NOMO-1 (cell line): ENCODE data around the gene MAPK6.

ENCODE experiments used
- DNase-seq, 2 experiments: peaks; one replicate each; lab custom pipeline; 2025; ENCODE audit not compliant: unreplicated experiment in 2 of 2; lab: John Stamatoyannopoulos, UW

The MAPK6 gene

DNA sequence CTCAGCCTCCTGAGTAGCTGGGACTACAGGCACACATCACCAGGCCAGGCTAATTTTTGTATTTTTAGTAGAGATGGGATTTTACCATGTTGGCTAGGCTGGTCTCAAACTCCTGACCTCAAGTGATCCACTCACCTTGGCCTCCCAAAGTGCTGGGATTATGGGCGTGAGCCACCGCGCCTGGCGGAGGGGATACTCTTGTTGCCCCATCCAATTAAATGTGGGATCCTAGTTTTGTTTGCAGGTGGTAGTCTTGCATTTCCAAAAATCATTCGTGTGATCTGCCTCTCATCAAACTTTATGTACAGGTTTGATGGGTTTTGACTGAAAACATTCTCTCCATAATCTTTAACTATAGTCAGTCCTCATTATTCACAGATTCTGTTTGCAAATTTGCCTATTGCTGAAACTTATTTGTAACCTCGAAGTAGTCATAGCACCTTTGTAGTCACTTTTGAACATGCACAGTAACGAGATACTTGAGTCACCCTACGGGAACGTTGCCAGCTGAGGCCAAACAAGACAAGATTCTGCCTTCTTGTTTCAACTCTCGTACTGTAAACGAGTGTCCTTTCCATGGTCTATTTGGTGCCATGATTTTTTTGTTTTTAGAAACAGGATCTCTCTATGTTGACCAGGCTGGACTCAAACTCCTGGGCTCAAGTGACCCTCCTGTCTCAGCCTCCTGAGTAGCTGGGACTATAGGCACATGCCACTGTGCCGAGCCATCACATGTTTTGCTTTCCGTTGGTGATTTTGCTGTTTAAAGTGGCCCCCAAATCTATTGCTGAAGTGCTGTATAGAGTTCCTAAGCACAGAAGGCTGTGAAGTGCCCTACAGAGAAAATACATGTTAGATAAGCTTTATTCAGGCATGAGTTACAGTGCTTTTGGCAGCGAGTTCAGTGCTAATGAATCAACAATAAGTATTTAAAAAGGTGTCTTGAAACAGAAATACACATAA lies 8.1 kb upstream of the MAPK6 start:
- no peak for DNase-seq

DNA sequence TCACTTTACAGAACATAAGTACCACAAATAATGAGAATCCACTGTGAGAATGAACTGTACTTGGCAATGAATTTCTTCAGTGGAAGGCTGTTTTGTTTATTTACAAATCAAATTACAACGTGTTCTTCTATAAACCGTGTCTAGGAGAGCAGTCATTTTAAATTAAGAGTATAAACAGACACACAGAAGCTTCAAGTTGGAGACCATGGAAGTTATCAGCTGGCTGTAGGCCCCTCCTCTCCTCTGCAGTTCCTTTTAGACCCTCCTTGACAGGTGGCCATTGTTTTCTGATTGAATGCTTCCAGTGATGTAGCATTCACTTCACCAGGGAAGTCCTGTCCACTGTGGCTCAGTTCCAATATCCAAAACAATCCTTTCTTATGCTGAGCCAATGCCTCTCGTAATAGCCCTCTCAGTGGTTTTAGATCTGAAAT lies 7.3 kb upstream of the MAPK6 start:
- DNase-seq: no peak

DNA sequence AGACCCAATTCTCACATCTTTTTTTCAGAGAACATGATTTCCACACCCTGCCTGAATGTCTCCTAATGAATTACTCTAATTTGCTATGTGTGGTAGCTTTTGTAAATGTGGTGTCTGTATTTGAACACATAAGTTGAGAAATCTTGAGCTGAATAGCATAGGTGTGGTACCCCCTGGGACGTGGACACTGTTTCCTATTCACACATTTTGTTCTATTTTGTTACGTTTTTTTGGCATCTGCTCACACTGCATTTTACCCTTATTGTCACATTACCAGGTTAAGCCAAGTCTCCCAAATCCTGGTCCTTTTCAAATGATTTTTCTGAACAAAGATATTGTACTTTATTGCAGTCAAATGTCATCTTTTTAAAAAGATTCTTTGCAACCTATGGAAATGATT lies 6.8 kb upstream of the MAPK6 start:
- no peak for DNase-seq

DNA sequence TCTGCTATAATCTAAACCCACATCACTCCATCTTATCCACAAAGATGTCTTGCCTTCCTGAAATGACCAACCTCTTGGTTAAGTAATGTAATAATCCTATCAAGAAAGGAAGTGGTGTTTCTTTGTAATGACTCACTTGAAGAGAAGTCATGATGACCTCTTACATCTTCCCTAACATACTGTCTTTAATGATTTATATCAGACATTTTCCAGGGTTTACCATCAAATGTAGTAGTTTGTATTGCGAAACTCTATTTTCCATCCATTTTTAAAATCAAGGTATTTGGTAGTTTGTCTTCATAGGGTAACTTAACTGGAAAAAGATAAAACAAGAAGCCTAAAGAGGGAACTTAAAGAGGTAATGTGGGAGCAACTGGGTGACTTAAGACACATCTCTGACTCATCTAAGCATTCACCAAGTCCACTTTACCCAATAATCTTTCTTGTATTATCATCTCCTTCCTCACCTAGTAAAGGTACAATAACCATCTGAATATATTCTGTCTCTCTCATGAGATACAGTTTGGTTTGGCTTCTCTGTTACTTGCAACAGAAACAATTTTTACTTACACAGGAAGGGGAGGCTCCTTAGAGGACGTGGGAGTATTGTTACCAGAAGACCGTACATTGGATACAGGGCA lies 5.7 kb upstream of the MAPK6 start:
- peak; percentile 18 to 95 for DNase-seq

DNA sequence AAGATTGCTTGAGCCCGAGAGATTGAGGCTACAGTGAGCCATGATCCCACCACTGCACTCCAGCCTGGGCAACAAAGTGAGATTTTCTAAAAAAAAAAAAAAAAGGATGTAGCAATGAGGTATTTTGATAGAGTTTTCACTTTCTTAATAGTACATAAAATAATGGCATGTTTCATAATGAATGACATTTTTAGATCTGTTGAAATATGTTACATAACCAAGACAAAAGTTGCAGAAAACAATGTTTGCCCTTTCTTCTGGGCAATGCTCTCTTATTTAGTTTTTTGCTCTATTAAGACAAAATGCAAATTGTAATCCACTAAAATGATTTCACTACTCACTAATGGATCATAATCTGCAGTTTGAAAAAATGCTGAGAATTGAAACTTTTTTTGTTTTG lies 4.4 kb upstream of the MAPK6 start:
- DNase-seq: peak; percentile 28 to 31

DNA sequence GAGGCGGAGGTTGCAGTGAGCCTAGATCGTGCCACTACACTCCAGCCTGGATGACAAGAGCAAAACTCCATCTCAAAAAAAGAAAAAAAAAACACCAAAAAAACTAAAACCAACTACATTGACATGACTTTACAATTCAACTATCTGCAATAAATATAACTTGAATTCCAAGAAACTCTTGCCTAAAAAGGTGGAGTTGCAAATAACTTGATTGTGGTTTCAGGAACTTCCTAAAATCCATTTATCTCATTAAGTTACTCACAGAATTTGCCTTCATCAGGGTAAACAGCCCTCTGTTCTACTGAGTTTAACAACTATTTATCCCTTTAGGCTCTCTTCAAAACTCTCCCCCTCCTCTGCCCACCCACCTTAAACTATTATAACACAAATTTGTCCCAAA lies 2.7 kb upstream of the MAPK6 start:
- no peak for DNase-seq

DNA sequence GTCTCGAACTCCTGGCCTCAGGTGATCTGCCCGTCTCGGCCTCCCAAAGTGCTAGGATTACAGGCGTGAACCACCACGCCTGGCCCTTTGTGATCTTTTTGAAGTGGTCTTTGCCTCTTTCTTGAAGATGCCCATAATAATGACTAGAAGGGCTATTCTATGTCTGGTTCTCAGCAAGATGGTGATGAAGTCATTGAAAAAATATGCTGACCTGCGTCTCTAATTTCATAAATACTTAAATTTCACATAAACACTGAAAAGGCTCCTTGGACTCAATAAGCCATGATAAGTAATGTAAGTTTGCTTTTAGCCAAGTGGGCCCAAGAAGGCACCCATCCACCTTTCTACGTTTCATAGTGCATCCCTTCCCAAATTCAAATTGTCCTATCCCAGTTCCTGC lies 775 bp upstream of the MAPK6 start:
- no peak for DNase-seq

DNA sequence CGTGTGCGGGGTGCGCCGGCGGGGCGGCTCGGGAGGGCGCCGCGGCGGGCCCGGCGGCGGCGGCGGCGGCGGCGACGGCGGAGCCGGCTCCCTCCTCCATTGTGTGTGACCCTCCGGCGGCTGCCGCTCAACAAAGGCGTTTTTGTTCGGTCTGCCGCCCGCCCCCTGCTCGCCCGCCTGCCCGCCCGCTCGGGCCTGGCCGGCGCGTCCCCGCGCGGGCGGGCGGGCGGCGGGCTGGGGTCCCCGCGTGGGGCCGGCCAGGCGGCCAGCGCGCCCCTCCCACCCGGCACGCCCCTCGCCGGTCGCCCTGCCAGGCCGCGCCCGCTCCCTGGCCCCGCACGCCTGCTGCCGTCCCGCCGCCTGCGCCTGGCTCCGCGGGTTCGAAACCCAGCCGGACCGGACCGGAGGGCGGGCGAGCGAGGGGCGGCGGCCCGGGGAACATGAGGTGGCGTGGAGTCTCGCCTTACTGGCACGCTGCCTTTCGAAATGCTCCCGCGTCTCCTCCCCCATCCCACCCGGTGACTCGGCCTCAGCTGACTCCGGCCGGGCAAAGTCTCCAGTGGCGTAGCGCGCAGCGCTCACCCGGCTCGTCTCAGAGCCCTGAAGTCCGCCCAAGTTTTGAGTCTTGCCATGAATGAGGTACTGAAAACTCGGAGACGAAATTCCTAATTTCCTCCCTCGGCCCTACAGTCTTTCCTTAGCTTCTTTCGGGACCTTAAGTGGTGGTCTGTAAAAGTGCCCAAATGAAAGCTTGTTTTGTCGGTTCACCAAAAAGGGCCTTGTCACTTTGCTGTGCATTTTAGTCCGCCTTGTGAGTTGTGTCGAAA lies 588 bp downstream of the MAPK6 start:
- peak; percentile 57 to 77 for DNase-seq

DNA sequence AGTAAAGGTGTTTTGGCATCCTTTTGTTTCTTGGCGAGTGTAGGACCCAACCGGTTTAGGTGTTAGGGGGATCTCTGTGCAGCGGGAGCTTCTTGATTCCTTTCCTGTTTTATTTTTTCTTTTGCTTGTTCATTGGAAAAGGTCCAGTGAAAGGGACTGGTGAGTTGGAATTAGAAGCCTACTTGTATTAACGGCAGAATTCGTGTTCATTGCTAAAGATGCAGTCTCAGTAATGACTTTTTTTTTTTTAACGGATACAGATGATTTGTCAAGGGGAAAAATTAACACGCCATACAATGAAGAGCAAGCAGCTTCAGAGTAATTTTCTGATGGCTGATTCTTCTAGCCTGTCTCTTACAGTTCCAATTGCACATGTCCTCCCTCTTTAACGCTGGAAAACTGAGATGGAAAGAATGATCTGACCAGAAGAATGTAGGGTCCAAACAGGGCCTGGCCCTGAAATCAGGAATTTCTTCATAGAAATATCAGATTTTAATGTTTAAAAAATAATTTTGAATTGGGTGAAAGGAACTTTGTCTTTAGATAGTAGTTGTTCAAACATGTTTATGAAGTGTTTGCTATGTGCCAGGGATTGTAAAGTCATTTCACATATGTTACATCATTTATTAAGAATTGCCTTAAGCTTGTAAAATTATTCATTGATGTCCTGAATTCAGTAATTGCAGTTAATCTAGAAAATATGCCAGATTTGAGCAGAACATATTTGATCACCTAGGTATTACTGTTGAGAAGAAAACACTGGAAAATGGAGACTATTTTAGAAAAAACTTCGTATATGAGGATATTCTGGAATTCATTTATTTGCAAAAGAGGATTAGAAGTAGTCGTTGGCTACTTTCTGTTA lies 1.4 kb downstream of the MAPK6 start:
- DNase-seq: peak in 1 of 2 experiments; percentile 40

DNA sequence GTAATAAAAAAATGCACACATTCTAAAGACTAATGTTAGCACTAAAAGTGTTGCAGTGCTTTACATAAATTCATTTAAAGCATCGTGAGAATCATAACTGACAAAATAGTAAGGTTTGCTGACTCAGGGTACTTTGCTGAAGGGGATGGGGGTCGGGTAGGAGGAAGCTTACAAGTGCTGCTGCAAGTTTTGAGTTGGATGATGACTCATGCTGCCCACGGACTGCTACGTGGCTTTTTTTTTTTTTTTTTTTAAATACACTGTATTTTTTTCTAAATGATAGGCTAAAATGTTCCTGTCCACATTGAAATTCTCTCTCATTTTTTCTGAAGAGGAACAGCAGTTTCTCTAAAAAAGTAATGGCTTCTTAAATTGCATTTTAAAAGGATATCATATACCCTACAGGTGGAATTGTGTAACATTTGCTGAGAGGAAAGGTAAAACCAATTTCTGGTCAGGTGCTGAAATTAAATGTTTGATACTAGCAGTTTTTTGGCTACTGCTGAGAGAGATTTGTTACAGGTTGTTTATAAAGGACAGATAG lies 2.2 kb downstream of the MAPK6 start:
- DNase-seq: peak; percentile 66 to 89

DNA sequence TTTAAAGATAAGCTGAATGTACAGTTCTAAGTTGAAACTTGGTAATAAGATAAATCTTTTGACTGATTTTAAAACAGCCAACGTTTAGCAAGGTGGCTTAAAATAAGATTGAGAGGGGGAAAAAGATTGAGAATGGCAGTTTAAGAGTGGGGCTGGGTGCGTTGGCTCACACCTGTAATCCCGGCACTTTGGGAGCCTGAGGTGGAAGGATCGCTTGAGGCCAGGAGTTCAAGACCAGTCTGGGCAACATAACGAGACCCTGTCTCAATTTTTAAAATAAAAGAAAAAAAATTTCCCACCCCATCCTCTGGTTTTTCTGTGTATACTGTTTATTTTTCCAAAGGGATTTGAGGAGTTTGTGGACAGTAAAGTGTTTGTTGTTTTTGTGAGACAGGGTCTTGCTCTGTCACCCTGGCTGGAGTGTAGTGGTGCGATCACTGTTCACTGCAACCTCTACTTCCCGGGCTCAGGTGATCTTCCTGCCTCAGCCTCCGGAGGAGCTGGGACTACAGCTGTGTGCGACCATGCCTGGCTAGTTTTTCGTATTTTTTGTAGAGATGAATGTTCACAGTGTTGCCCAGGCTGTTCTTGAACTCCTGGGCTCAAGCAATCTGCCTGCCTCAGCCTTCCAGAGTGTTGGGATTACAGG lies 3.0 kb downstream of the MAPK6 start:
- DNase-seq: no peak

DNA sequence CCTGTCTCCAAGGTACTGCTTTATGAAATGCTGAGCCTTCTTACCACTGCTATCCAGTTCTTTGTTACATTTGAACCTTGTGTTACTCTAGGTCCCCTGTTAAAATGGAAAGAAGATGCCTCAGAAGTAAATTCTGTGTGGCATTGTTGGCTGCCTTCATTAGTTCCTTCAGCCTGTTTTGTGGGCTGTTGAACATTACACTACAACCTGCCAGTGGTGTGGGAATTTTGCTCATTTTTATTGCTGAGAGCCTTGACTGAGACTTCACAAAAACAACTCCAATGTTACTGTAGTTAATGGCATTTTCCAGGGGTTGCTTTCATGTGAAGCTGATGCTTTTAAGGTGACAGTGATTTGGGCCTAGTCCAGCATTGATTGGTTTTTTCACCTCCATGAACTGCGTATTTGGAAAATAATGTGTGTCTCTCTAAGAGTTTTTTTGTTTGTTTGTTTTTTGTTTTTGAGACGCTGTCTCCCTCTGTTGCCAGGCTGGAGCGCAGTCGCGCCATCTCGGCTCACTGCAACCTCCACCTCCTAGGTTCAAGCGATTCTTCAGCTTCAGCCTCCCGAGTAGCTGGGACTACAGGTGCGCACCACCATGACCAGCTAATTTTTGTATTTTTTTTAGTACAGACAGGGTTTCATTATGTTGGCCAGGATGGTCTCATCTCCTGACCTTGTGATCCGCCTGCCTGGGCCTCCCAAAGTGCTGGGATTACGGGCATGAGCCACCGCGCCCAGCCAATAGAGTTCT lies 4.3 kb downstream of the MAPK6 start:
- no peak for DNase-seq

DNA sequence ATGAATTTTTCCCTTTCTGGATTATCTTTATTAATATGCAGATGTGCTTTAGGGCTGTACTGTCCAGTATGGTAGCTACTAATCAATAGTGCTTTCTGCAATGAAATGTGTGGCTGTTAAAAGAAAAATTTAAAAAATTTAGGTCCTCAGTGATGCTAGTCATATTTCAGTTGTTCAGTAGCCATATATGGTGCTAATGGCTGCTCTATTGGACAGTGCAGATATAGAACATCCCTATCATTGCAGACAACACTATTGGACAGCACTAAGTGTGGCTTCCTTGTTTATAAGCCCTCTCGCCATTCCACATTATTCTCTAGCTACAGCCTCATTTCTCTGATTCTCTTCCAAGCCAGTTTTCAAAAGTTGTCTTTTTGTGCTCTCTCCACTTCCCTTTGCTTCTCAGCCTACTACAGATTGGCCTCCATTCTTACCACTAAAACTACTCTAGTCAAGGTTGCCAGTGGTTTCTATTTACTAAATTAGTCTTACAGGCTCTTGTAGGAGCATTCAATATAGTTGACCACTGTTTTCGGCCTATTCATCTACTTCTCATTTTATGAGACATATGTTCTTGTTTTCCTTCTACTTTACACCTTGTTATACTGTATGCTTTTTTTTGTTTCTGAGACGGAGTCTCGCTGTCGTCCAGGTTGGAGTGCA lies 9.5 kb downstream of the MAPK6 start:
- DNase-seq: no peak

DNA sequence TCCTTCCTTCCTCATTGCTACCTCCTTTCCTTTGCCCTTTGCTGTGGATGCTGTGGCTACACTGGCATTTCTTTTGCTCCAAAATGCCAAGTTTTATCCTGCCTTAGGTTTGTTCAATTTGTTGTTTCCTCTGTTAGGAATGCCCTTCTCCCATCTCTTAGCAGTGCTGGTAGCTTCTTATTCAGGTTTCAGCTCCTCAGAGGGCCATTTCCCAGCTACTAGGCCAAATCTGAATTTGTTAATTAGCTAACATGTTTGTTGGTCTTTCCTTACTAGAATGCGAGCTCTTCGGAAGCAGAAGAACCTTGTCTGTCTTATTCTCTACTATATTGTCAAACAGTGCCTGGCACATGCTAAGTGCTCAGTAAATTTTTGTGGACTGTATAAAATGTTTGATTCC lies 11.0 kb downstream of the MAPK6 start:
- DNase-seq: no peak

DNA sequence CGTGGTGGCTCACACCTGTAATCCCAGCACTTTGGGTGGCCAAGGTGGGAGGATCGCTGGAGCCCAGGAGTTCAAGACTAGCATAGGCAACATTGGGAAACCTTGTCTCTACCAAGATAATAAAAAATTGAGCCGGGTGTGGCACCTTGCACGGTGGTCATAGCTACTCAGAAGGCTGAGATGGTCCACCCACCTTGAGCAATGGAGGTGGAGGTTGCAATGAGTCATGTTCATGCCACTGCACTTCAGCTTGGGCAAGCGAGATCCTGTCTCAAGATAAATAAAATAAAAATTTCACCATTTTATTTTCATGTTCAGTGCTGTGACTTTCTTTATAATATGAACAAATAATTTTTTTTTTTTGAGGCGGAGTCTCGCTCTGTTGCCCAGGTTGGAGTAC lies 12.5 kb downstream of the MAPK6 start:
- no peak for DNase-seq

DNA sequence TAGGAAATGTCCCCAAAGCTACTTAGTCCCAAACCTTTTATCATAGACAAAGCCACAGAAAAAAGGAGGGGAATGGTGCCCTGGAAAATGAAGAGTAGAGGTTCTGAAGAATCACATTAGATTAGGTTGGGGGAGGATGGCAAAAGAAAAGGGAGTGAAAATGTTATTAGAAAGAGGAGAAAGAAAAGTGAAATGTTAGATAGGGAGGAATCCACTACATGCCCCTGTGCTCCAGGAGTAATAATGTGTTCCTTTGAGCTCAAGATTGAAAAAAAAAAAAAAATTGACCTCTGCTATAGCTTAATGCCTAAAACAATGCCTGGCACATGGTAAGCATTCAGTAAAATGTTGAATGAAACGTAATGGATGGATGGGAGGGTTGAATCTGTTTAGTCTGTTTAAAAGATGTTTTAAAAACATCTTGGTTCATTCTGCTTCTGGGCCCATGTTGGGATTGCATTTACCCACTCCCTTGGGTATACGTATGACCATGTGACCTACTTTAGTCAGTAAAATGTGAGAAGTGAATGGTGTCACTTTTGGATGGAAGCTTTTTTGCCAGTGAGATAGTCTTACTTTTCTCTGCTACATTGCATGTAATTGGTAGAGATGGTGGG lies 19.0 kb downstream of the MAPK6 start:
- no peak for DNase-seq

DNA sequence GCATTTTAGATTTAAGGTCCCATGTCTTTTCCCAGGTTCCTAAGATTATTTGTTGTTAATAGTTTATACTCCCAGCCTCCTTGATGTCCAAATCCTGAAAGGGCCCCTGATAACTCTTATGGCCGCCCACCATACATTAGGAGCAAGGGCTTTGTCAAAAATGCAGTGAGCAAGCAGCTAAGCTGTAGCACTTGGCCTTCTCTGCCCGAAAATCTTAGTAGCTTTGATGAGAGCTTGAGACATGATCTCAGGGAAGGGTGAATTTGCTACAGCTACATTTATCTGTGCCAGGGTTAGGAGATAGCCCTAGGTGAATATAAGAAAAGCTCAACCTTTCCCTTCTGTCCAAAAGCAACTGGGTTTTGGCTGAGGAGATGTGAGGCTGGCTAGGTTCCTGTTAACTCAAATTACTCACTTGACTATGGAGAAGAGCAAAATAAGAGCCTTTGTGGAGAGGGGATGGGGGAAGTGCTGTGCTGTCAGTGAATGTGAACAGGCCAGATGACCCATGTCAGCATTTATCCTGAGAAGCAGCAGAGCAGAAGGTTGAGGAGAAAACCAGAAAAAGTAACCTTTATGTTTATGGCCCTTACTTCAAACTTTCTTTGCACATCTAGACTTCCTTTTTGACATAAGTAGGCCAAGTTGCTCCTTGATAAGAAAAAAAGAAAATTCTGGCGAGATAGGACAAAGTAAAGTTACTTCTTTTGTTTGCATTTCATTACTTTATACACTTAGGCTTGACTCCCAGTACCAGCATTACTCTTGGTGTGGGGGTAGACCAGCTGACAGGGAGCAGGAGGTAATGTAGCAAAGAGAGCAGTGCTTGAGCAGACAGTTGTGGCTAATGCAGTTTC lies 21.1 kb downstream of the MAPK6 start:
- peak; percentile 21 to 48 for DNase-seq
